Gastrocnemius medialis (tissue), 4 donors: ENCODE measurements around the gene GIMAP6.

Experiments used
- POLR2A ChIP-seq, 2 donors: fragments of 450-650 bp; IDR thresholded peaks; one replicate each; pipeline ENCODE4 v1.6.1; 2017; ENCODE audit warnings: antibody characterized with exemption in 2 of 2, mild to moderate bottlenecking in 2 of 2, moderate library complexity in 2 of 2
- TF ChIP-seq, protein P1 (sequence below), 5 experiments: fragments of 450-650 bp in 3 of 5; fragments of 200-600 bp in 2 of 5; sonication (generic) in 2 of 5; IDR thresholded peaks in 4 of 5; conservative IDR thresholded peaks in 1 of 5; 1 replicate in 4 of 5; 2 replicates in 1 of 5; pipeline ENCODE4 v1.5.1; 2016 to 2019; ENCODE audit warnings: antibody characterized with exemption in 5 of 5, mild to moderate bottlenecking in 3 of 5, moderate library complexity in 3 of 5

DNA sequence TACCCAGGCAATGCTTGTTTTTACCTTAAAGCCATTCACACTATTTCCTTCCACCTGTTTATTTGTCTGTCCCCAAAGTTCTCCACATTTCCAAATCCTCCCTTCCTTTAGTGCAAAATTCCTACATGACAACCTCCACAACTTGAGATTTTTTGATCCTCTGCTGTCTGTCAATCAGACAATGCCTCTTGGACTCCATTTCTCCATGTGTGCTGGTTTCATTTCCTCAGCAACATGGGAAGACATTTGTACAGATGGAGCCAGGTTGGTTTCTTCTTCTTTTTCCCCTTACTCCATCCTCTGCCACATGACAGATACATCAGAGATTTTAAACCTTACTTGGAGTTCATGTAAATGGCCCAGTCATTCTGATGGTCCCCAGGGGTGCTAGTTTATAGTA is 34.2 kb upstream of the GIMAP6 start:
- TF ChIP-seq POLR2A (IDR thresholded peaks at IDR 0.05) = no peak
- TF ChIP-seq, protein P1, sequence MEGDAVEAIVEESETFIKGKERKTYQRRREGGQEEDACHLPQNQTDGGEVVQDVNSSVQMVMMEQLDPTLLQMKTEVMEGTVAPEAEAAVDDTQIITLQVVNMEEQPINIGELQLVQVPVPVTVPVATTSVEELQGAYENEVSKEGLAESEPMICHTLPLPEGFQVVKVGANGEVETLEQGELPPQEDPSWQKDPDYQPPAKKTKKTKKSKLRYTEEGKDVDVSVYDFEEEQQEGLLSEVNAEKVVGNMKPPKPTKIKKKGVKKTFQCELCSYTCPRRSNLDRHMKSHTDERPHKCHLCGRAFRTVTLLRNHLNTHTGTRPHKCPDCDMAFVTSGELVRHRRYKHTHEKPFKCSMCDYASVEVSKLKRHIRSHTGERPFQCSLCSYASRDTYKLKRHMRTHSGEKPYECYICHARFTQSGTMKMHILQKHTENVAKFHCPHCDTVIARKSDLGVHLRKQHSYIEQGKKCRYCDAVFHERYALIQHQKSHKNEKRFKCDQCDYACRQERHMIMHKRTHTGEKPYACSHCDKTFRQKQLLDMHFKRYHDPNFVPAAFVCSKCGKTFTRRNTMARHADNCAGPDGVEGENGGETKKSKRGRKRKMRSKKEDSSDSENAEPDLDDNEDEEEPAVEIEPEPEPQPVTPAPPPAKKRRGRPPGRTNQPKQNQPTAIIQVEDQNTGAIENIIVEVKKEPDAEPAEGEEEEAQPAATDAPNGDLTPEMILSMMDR (IDR thresholded peaks at IDR 0.05 in 4 of 5, conservative IDR thresholded peaks at IDR 0.05 in 1 of 5) = no peak
